Left lung (tissue), 10 donors: ENCODE data around the gene VEZT. TPM values are rescaled to one million over a fixed set of nuclear protein-coding genes. Genes with fewer than 3 reads are reported as not detected.
"Not testable (repeated sequence)": the region's sequence is repeated elsewhere in the genome, so short reads cannot be mapped to it uniquely, and the experiment has no call there.

Experiments used
- ATAC-seq: fragments of 200-7000 bp; cut with Tn5 transposase; one replicate; pipeline ENCODE4 v1.9.1; 2020; ENCODE audit warnings: moderate library complexity
- DNase-seq, 4 donors: peaks; one replicate each; pipeline ENCODE4 v3.0.0-alpha.2; 2013 to 2020
- H3K27ac ChIP-seq, 2 donors: fragments of 200-600 bp; sonication (generic) in 1 of 2; one replicate each; pipeline versions ENCODE4 v1.5.0 to v1.8.0; 2020 to 2021
- H3K27me3 ChIP-seq, 2 donors: fragments of 200-600 bp; sonication (generic) in 1 of 2; one replicate each; pipeline versions ENCODE4 v1.5.0 to v1.8.0; 2020 to 2021
- H3K36me3 ChIP-seq, 2 donors: fragments of 200-600 bp; sonication (generic) in 1 of 2; one replicate each; pipeline versions ENCODE4 v1.5.0 to v1.8.0; 2020 to 2021
- H3K4me1 ChIP-seq, 2 donors: fragments of 200-600 bp; one replicate each; pipeline ENCODE4 v1.8.0; 2021
- H3K4me3 ChIP-seq, 2 donors: fragments of 200-600 bp; sonication (generic) in 1 of 2; one replicate each; pipeline versions ENCODE4 v1.5.0 to v1.8.0; 2020 to 2021; ENCODE audit warnings: mild to moderate bottlenecking in 1 of 2
- H3K9me3 ChIP-seq, 2 donors: fragments of 200-600 bp; sonication (generic) in 1 of 2; one replicate each; pipeline versions ENCODE4 v1.5.0 to v1.8.0; 2020 to 2021
- CTCF ChIP-seq, 2 donors: fragments of 200-600 bp; sonication (generic) in 1 of 2; IDR thresholded peaks; one replicate each; pipeline versions ENCODE4 v1.5.0 to v1.8.0; 2021; ENCODE audit warnings: antibody characterized with exemption in 2 of 2
- intact Hi-C, 2 donors: fragments of 100-400 bp; cut with DNase I; formaldehyde crosslinking; loops; one replicate each; pipeline versions ENCODE4 v1.11.2 to v1.14.2; 2022
- polyA plus RNA-seq, 6 donors: library from polyadenylated mRNA; unstranded; fragments of 120-200 nt; gene quantifications; one replicate each; pipeline ENCODE4 v1.2.1, GENCODE V29; 2013; ENCODE audit not compliant: insufficient read length in 6 of 6
- total RNA-seq, 2 donors: library from RNA; stranded (reverse); fragmentation: NEBNext Ultra II Directional; extraction: Animal tissue kit (Norgen Biotek cat#: 25700); gene quantifications; one replicate each; pipeline ENCODE4 v1.2.1, GENCODE V29; 2021
- donor health status: DM: no; HTN: yes; CAD: no.
- donor health status: DM: no; HTN: no; CAD: no.

The VEZT gene
- total and polyA plus RNA-seq, 8 donors: 69.4 to 108 (median 87.1) TPM

- ATAC-seq (no peak), DNase-seq (no peak)
- H3K27ac ChIP-seq: no peak overlapping the region
- no peaks in the 10 kb centered on the region for H3K4me1 ChIP-seq
- TF ChIP-seq CTCF (IDR thresholded peaks at IDR 0.05): no peak
- H3K4me3 ChIP-seq: no peak overlapping the region
- H3K9me3 ChIP-seq: no peaks in the 10 kb centered on the region
- intact Hi-C loops: no loop called here
- no peaks in the 10 kb centered on the region for H3K36me3 ChIP-seq
- no peaks in the 10 kb centered on the region for H3K27me3 ChIP-seq
Measured at GRCh38 chr12:95191060-95191696, 26.4 kb upstream of the VEZT start.

- no peaks in the 10 kb centered on the region for H3K27me3 ChIP-seq
- no peaks in the 10 kb centered on the region for H3K36me3 ChIP-seq
- no peaks in the 10 kb centered on the region for H3K9me3 ChIP-seq
- no peak overlapping the region for H3K27ac ChIP-seq
- H3K4me3 ChIP-seq: no peak overlapping the region
- intact Hi-C loops: no loop called here
- no peak for DNase-seq
- TF ChIP-seq CTCF (IDR thresholded peaks at IDR 0.05): no peak
- ATAC-seq: no peak
- no peaks in the 10 kb centered on the region for H3K4me1 ChIP-seq
Measured at GRCh38 chr12:95192271-95192670, 25.3 kb upstream of the VEZT start.

DNA sequence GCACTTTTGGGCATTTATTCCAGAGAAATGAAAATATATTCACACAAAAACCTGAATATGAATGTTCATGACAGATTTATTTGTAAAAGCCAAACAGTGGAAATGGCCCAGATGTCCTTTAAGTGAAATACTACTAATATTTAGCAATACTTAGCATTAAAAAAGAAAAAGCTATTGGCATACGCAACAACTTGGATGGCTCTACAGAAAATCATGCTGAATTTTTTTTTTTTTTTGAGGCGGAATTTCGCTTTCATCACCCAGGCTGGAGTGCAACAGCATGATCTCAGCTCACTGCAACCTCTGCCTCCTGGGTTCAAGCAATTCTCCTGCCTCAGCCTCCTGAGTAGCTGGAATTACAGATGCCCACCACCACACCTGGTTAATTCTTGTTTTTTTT, 24.5 kb upstream of the VEZT start:
- Histone ChIP-seq H3K27ac (no peak overlapping the region), H3K36me3 (no peaks in the 10 kb centered on the region)
- ATAC-seq: no peak

GRCh38 chr12:95195122-95195521, 22.5 kb upstream of the VEZT start:
- no peak for TF ChIP-seq CTCF (IDR thresholded peaks at IDR 0.05)
- no peak overlapping the region for H3K27ac ChIP-seq
- intact Hi-C loops: no loop called here
- DNase-seq (no peak), ATAC-seq (no peak)
- peaks cover 0 to under 1% of the 10 kb centered on the region in 2 donors for H3K4me1 ChIP-seq
- no peaks in the 10 kb centered on the region for H3K36me3 ChIP-seq
- H3K9me3 ChIP-seq: no peaks in the 10 kb centered on the region
- H3K4me3 ChIP-seq: no peak overlapping the region
- H3K27me3 ChIP-seq: no peaks in the 10 kb centered on the region

More for the DNA sequence above, 24.5 kb upstream of the VEZT start:
- intact Hi-C loops: no loop called here
- DNase-seq: no peak
- Histone ChIP-seq H3K9me3 (no peaks in the 10 kb centered on the region), H3K4me3 (no peak overlapping the region), H3K27me3 (no peaks in the 10 kb centered on the region), H3K4me1 (no peaks in the 10 kb centered on the region)
- TF ChIP-seq CTCF (IDR thresholded peaks at IDR 0.05): no peak

- H3K4me3 ChIP-seq, H3K27me3 ChIP-seq, ATAC-seq, H3K27ac ChIP-seq, H3K36me3 ChIP-seq, intact Hi-C loops, H3K9me3 ChIP-seq, DNase-seq: not testable (repeated sequence)
- H3K4me1 ChIP-seq: peaks cover 0 to 14% of the 10 kb centered on the region in 2 donors
Measured at GRCh38 chr12:95196875-95197569, 20.6 kb upstream of the VEZT start.
